Hepatocyte (in vitro differentiated cells): ENCODE data around the gene AKTIP.

ENCODE experiments used
- CTCF ChIP-seq: fragments of 200-600 bp; sonication (generic); IDR thresholded peaks from 2 replicates; pipeline ENCODE4 v1.5.1; 2016; ENCODE audit warnings: antibody characterized with exemption, mild to moderate bottlenecking; ENCODE audit not compliant: poor library complexity
- EZH2 ChIP-seq: fragments of 200-600 bp; sonication (generic); IDR thresholded peaks from 2 replicates; pipeline ENCODE4 v1.6.1; 2016; ENCODE audit warnings: antibody characterized with exemption, mild to moderate bottlenecking, borderline replicate concordance
- EZH2phosphoT487 ChIP-seq: fragments of 200-600 bp; sonication (generic); IDR thresholded peaks from one replicate; pipeline ENCODE4 v1.6.1; 2018; ENCODE audit warnings: antibody characterized with exemption, mild to moderate bottlenecking, low read depth, moderate library complexity; ENCODE audit not compliant: unreplicated experiment, severe bottlenecking

GRCh38 chr16:53492503-53492902 lies 10.5 kb downstream of the AKTIP start:
- TF ChIP-seq CTCF (no peak), EZH2 (no peak), EZH2phosphoT487 (no peak)
